ENCODE data around the gene CLCA2.

Gene CLCA2

GRCh38 chr1:86472152-86472551, 48.2 kb downstream of the CLCA2 start:
- no peak for TF ChIP-seq CTCF (IDR thresholded peaks at IDR 0.05; ENCODE audit: control extremely low read depth, extremely low read depth, low read depth, missing control alignments)
- ChIA-PET CTCF (interaction anchor here (1.4 to 5.2 kb wide), 8 partner anchors 11 to 50 kb away, joined by 3 to 54 read pairs (median 15); partner anchors contain the start of gene CLCA2), POLR2A (no interaction called here)
- no peak for DNase-seq (ENCODE audit: extremely low spot score)

- TF ChIP-seq CTCF (IDR thresholded peaks at IDR 0.05; ENCODE audit: control extremely low read depth, extremely low read depth, low read depth, missing control alignments) = no peak
- ChIA-PET POLR2A (no interaction called here), CTCF (interaction anchor here (1.1 to 5.2 kb wide), 14 partner anchors 9 to 979 kb away, joined by 3 to 54 read pairs (median 8); partner anchors contain the start of gene CLCA2)
- DNase-seq (ENCODE audit: extremely low spot score) = no peak
Measured at GRCh38 chr1:86472767-86473166, 48.8 kb downstream of the CLCA2 start.

- CTCF ChIA-PET = interaction anchor here (1.0 kb wide), 1 partner anchor 16 kb away, joined by 3 read pairs; no protein-coding TSS in a partner anchor
- no peak for DNase-seq (ENCODE audit: extremely low spot score)
- TF ChIP-seq CTCF (IDR thresholded peaks at IDR 0.05; ENCODE audit: control extremely low read depth, extremely low read depth, low read depth, missing control alignments) = no peak
- POLR2A ChIA-PET = no interaction called here
Measured at GRCh38 chr1:86477256-86477655, 53.3 kb downstream of the CLCA2 start.

GRCh38 chr1:86477682-86478081, 53.7 kb downstream of the CLCA2 start:
- CTCF ChIA-PET = interaction anchor here (1.0 kb wide), 1 partner anchor 16 kb away, joined by 3 read pairs; no protein-coding TSS in a partner anchor
- no peak for DNase-seq (ENCODE audit: extremely low spot score)
- TF ChIP-seq CTCF (IDR thresholded peaks at IDR 0.05; ENCODE audit: control extremely low read depth, extremely low read depth, low read depth, missing control alignments) = no peak
- POLR2A ChIA-PET = no interaction called here

- CTCF ChIA-PET = interaction anchor here (1.7 to 1.9 kb wide), 2 partner anchors 16 to 21 kb away, joined by 3 to 9 read pairs; no protein-coding TSS in a partner anchor
Measured at GRCh38 chr1:86478416-86479156, 54.6 kb downstream of the CLCA2 start.

GRCh38 chr1:86481966-86482365, 58.0 kb downstream of the CLCA2 start:
- CTCF ChIA-PET = interaction anchor here (0.9 to 1.4 kb wide), 5 partner anchors 7 to 77 kb away, joined by 3 to 4 read pairs (median 3); no protein-coding TSS in a partner anchor
- no peak for DNase-seq (ENCODE audit: extremely low spot score)
- POLR2A ChIA-PET = no interaction called here
- no peak for TF ChIP-seq CTCF (IDR thresholded peaks at IDR 0.05; ENCODE audit: control extremely low read depth, extremely low read depth, low read depth, missing control alignments)

More at GRCh38 chr1:86478416-86479156, 54.6 kb downstream of the CLCA2 start:
- no peak for TF ChIP-seq CTCF (IDR thresholded peaks at IDR 0.05; ENCODE audit: control extremely low read depth, extremely low read depth, low read depth, missing control alignments)
- no peak for DNase-seq (ENCODE audit: extremely low spot score)
- POLR2A ChIA-PET = no interaction called here
